ENCODE results near the gene PLA2G2D. TPM values are rescaled to one million over a fixed set of nuclear protein-coding genes. Genes with fewer than 3 reads are reported as not detected.
A peak's percentile ranks its signal among the peaks of the same experiment; 100 is the strongest.

Gene PLA2G2D
- total and polyA plus RNA-seq, 7 donors, result 0.16 to 8.6 TPM; not detected in 5

- 85 to 86% methylated on average over 3 of the region's 3 CpGs for WGBS, 2 donors
- H3K27ac ChIP-seq, result no peak overlapping the region
- peak; percentile 44 for DNase-seq
- intact Hi-C loops (cut with DNase I), result no loop called here
- no peak for TF ChIP-seq EP300 (IDR thresholded peaks at IDR 0.05)
- H3K27me3 ChIP-seq, result no peaks in the 10 kb centered on the region
- H3K36me3 ChIP-seq, result no peaks in the 10 kb centered on the region
- no peak overlapping the region for H3K4me3 ChIP-seq
- H3K9me3 ChIP-seq, result no peaks in the 10 kb centered on the region
- H3K4me1 ChIP-seq, result peaks cover 0 to 29% (median 10%) of the 10 kb centered on the region in 4 donors
These were observed 6.9 kb downstream of the PLA2G2D start for GRCh38 chr1:20112279-20113000.

GRCh38 chr1:20111452-20111851 is 7.9 kb downstream of the PLA2G2D start:
- WGBS, 2 donors, result 93 to 94% methylated on average over 5 of the region's 5 CpGs
- no peaks in the 10 kb centered on the region for H3K36me3 ChIP-seq
- TF ChIP-seq POLR2AphosphoS5 (IDR thresholded peaks at IDR 0.05), result no peak
- TF ChIP-seq CTCF (IDR thresholded peaks at IDR 0.05), result no peak
- TF ChIP-seq POLR2A (IDR thresholded peaks at IDR 0.05), result no peak
- TF ChIP-seq EP300 (IDR thresholded peaks at IDR 0.05), result no peak
- no peaks in the 10 kb centered on the region for H3K27me3 ChIP-seq
- peak; percentile 2 for DNase-seq
- intact Hi-C loops (cut with DNase I), result no loop called here
- H3K4me3 ChIP-seq, result no peak overlapping the region
- H3K4me1 ChIP-seq, result peaks cover 0 to 29% (median 10%) of the 10 kb centered on the region in 4 donors
- peak overlapping the region in 3 of 4 donors; percentile 69 to 82 (median 78) for H3K27ac ChIP-seq
- H3K9me3 ChIP-seq, result no peaks in the 10 kb centered on the region

- DNase-seq, result peak; percentile 89
- Histone ChIP-seq H3K4me1 (peaks cover 0 to 29% (median 10%) of the 10 kb centered on the region in 4 donors), H3K27ac (peak overlapping the region in 3 of 4 donors; percentile 69 to 82 (median 78)), H3K36me3 (no peaks in the 10 kb centered on the region), H3K9me3 (no peaks in the 10 kb centered on the region), H3K4me3 (no peak overlapping the region), H3K27me3 (no peaks in the 10 kb centered on the region)
- intact Hi-C loops (cut with DNase I), result no loop called here
- peak in 3 of 4 donors; percentile 68 to 87 (median 71) for TF ChIP-seq EP300 (IDR thresholded peaks at IDR 0.05)
- no peak for TF ChIP-seq CTCF (IDR thresholded peaks at IDR 0.05)
- TF ChIP-seq POLR2A (IDR thresholded peaks at IDR 0.05), result no peak
- TF ChIP-seq POLR2AphosphoS5 (IDR thresholded peaks at IDR 0.05), result peak; percentile 48 to 89 (median 79)
- WGBS, 2 donors, result 83 to 84% methylated on average over 12 of the region's 12 CpGs
These were observed 8.7 kb downstream of the PLA2G2D start for GRCh38 chr1:20110679-20111078.

- Histone ChIP-seq H3K4me3 (no peak overlapping the region), H3K27me3 (no peaks in the 10 kb centered on the region), H3K27ac (peak overlapping the region in 2 of 4 donors; percentile 78 to 82), H3K9me3 (no peaks in the 10 kb centered on the region), H3K36me3 (no peaks in the 10 kb centered on the region), H3K4me1 (peaks cover 0 to 29% (median 10%) of the 10 kb centered on the region in 4 donors)
- WGBS, 2 donors, result 59 to 77% methylated on average over 4 of the region's 4 CpGs
- intact Hi-C loops (cut with DNase I), result loop anchor here (10.0 kb wide), 1 partner anchor 375 kb away; the partner anchor contains the start of gene CAMK2N1
- no peak for TF ChIP-seq POLR2AphosphoS5 (IDR thresholded peaks at IDR 0.05)
- DNase-seq, result no peak
These were observed 10.0 kb downstream of the PLA2G2D start for GRCh38 chr1:20109223-20109856.

GRCh38 chr1:20108366-20109123 is 10.8 kb downstream of the PLA2G2D start:
- H3K27me3 ChIP-seq, result no peaks in the 10 kb centered on the region
- no peaks in the 10 kb centered on the region for H3K36me3 ChIP-seq
- peaks cover 0 to 29% (median 10%) of the 10 kb centered on the region in 4 donors for H3K4me1 ChIP-seq
- no peak for DNase-seq
- intact Hi-C loops (cut with DNase I), result loop anchor here (10.0 kb wide), 1 partner anchor 376 kb away; the partner anchor contains the start of gene CAMK2N1
- no peaks in the 10 kb centered on the region for H3K9me3 ChIP-seq
- TF ChIP-seq POLR2AphosphoS5 (IDR thresholded peaks at IDR 0.05), result no peak
- TF ChIP-seq CTCF (IDR thresholded peaks at IDR 0.05), result no peak
- TF ChIP-seq EP300 (IDR thresholded peaks at IDR 0.05), result no peak
- no peak for TF ChIP-seq POLR2A (IDR thresholded peaks at IDR 0.05)
- 67 to 76% methylated on average over 5 of the region's 5 CpGs for WGBS, 2 donors
- peak overlapping the region in 2 of 4 donors; percentile 38 to 82 for H3K27ac ChIP-seq
- no peak overlapping the region for H3K4me3 ChIP-seq
